Testis (tissue), 2 donors: ENCODE results near the gene C12orf57.

Experiments used
- POLR2A ChIP-seq: fragments of 450-650 bp; IDR thresholded peaks from one replicate; pipeline ENCODE4 v1.6.1; 2017; ENCODE audit warnings: antibody characterized with exemption, mild to moderate bottlenecking, moderate library complexity
- TF ChIP-seq, protein P1 (sequence below), 3 experiments: fragments of 450-650 bp in 2 of 3; fragments of 200-600 bp in 1 of 3; sonication (generic) in 1 of 3; IDR thresholded peaks; one replicate each; pipeline ENCODE4 v1.5.1; 2016 to 2019; ENCODE audit warnings: antibody characterized with exemption in 3 of 3, mild to moderate bottlenecking in 2 of 3, moderate library complexity in 1 of 3

GRCh38 chr12:6959058-6959804, 15.4 kb downstream of the C12orf57 start:
- TF ChIP-seq, protein P1, sequence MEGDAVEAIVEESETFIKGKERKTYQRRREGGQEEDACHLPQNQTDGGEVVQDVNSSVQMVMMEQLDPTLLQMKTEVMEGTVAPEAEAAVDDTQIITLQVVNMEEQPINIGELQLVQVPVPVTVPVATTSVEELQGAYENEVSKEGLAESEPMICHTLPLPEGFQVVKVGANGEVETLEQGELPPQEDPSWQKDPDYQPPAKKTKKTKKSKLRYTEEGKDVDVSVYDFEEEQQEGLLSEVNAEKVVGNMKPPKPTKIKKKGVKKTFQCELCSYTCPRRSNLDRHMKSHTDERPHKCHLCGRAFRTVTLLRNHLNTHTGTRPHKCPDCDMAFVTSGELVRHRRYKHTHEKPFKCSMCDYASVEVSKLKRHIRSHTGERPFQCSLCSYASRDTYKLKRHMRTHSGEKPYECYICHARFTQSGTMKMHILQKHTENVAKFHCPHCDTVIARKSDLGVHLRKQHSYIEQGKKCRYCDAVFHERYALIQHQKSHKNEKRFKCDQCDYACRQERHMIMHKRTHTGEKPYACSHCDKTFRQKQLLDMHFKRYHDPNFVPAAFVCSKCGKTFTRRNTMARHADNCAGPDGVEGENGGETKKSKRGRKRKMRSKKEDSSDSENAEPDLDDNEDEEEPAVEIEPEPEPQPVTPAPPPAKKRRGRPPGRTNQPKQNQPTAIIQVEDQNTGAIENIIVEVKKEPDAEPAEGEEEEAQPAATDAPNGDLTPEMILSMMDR (IDR thresholded peaks at IDR 0.05), result no peak
- no peak for TF ChIP-seq POLR2A
